ENCODE measurements around the gene MYMX. TPM values are rescaled to one million over a fixed set of nuclear protein-coding genes. Genes with fewer than 3 reads are reported as not detected.

The MYMX gene
- total RNA-seq = not detected in 2 replicates

DNA sequence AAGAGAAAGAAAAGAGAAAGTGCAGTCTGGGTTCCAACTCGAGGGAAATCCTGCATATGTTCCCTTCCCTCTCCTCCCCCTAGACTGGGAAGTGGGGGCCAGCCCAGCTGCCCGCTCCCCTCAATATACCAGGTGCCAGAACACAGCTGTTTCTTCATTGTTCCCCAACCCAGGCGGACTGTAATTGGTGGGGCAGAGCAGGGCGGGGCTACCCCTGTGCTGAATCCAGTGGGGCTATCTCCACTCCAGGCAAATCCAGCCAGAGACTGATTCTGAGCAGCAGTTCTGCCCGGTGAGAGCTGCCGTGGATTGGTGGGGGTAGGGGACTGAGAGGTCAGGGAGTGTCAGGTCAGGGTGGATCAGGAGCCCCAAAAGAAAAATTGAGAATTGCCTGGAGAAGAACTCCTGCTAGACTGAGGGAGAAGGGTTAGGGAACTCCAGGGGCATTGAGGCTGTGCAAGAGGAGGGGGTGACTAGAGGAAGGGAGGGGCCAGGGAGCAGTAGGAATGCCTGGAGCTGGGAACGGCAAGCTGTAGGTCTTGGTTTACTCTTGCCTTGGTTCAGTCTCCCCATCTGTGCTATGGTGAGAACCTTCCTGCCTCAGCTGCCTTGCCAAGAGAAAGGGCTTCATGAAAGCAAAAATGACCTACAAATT, at the start of gene MYMX:
TSS of gene MYMX (plus strand) at position 250 of the 655 bp plus-strand sequence. CDS start 546 bp downstream, outside the sequence.
- Histone ChIP-seq H3K4me3 (ENCODE audit: low read depth, low read length) (no peak within 1 kb of the TSS), H3K27me3 (ENCODE audit: control insufficient read depth, insufficient read depth, low read length) (no peaks in the 10 kb centered on the region), H3K36me3 (ENCODE audit: control insufficient read depth, insufficient read depth, low read length) (no peaks in the 10 kb centered on the region)
- DNase-seq (ENCODE audit: low read depth) = no peak
- no peak for TF ChIP-seq CTCF (IDR thresholded peaks at IDR 0.05; ENCODE audit: insufficient read depth, low read length, poor library complexity, severe bottlenecking)

DNA sequence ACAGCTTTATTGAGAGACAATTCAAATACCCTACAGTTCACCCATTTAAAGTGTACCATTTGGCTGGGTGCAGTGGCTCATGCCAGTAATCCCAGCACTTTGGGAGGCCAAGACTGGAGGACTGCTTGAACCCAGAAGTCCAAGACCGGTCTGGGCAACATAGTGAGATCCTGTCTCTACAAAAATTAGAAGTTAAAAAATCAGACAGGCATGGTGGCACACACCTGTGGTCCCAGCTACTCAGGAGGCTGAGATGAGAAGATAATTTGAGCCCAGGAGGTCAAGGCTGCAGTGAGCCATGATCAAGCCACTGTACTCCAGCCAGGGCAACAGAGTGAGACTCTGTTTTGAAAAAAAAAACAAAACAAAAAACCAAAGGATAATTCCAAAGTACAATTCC, 49.2 kb upstream of the MYMX start:
- peaks cover 11% of the 10 kb centered on the region for H3K27me3 ChIP-seq (ENCODE audit: control insufficient read depth, insufficient read depth, low read length)
- no peak for TF ChIP-seq CTCF (IDR thresholded peaks at IDR 0.05; ENCODE audit: insufficient read depth, low read length, poor library complexity, severe bottlenecking)
- DNase-seq (ENCODE audit: low read depth) = no peak
- no peak overlapping the region for H3K4me3 ChIP-seq (ENCODE audit: low read depth, low read length)
- no peaks in the 10 kb centered on the region for H3K36me3 ChIP-seq (ENCODE audit: control insufficient read depth, insufficient read depth, low read length)

DNA sequence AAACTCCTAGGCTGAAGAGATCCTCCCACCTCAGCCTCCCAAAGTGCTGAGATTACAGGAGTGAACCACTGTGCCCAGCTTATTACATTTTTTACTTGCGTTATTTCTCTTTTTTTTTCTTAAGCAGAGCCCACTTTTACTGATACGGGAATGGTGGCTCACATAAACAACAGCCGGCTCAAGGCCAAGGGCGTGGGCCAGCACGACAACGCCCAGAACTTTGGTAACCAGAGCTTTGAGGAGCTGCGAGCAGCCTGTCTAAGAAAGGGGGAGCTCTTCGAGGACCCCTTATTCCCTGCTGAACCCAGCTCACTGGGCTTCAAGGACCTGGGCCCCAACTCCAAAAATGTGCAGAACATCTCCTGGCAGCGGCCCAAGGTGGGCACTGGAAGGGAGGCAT, 47.6 kb upstream of the MYMX start:
- H3K36me3 ChIP-seq (ENCODE audit: control insufficient read depth, insufficient read depth, low read length) = no peaks in the 10 kb centered on the region
- no peak for TF ChIP-seq CTCF (IDR thresholded peaks at IDR 0.05; ENCODE audit: insufficient read depth, low read length, poor library complexity, severe bottlenecking)
- no peak overlapping the region for H3K4me3 ChIP-seq (ENCODE audit: low read depth, low read length)
- peaks cover 11% of the 10 kb centered on the region for H3K27me3 ChIP-seq (ENCODE audit: control insufficient read depth, insufficient read depth, low read length)
- no peak for DNase-seq (ENCODE audit: low read depth)

DNA sequence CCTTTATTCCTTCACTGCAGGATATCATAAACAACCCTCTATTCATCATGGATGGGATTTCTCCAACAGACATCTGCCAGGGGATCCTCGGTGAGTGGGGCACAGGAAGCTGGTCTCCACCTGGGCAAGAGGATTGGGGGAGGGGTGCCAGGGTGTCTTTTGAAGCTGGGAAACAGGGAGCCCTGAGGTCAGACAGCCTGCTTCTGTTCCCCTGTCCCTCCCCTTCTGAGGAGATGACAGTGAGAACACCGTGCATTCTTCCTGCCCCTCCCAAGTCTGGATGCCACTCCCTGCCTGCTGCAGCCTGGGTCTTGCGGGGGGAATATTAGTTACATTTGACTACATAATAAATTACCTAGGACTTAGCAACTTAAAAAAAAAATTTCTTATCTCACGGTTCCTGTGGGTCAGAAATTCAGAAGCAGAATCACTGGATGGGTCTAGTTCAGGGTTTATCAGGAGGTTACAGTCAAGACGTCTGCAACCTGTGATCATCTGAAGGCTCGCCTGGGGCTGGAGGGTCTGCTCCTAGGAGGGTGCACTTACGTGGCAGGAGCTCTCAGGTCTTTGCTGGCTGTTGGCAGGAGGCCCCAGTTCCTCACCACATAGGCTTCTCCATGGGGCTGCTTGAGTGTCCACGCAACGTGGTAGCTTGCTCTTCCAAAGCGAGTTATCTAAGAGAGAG, 46.7 kb upstream of the MYMX start:
- DNase-seq (ENCODE audit: low read depth) = no peak
- peaks cover 11% of the 10 kb centered on the region for H3K27me3 ChIP-seq (ENCODE audit: control insufficient read depth, insufficient read depth, low read length)
- TF ChIP-seq CTCF (IDR thresholded peaks at IDR 0.05; ENCODE audit: insufficient read depth, low read length, poor library complexity, severe bottlenecking) = no peak
- H3K4me3 ChIP-seq (ENCODE audit: low read depth, low read length) = no peak overlapping the region
- no peaks in the 10 kb centered on the region for H3K36me3 ChIP-seq (ENCODE audit: control insufficient read depth, insufficient read depth, low read length)

DNA sequence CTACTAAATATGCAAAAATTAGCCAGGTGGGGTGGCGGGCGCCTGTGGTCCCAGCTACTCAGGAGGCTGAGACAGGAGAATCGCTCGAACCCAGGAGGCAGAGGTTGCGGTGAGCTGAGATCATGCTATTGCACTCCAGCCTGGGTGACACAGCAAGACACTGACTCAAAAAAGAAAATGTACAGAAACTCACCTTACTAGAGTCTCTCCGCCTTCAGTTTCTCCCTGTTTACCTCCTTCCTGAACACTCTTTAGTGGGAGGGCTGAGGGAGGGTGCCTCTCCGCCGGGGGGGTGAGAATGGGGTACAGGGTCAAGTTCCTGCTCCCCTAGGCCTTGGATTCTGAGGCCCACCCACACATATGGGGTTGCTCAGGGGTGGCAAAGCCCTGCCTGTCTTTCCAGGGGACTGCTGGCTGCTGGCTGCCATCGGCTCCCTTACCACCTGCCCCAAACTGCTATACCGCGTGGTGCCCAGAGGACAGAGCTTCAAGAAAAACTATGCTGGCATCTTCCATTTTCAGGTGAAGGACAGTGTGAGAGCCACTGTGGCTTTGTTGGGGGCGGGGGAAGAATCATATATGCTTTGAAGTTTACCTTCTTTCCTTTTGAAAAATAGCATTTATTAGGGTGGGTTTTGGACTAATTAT, 44.7 kb upstream of the MYMX start:
- H3K27me3 ChIP-seq (ENCODE audit: control insufficient read depth, insufficient read depth, low read length) = peaks cover 6% of the 10 kb centered on the region
- no peaks in the 10 kb centered on the region for H3K36me3 ChIP-seq (ENCODE audit: control insufficient read depth, insufficient read depth, low read length)
- no peak for TF ChIP-seq CTCF (IDR thresholded peaks at IDR 0.05; ENCODE audit: insufficient read depth, low read length, poor library complexity, severe bottlenecking)
- no peak overlapping the region for H3K4me3 ChIP-seq (ENCODE audit: low read depth, low read length)
- no peak for DNase-seq (ENCODE audit: low read depth)
